ENCODE measurements around the gene PKMYT1.
A peak's percentile ranks its signal among the peaks of the same experiment; 100 is the strongest.

Gene PKMYT1

DNA sequence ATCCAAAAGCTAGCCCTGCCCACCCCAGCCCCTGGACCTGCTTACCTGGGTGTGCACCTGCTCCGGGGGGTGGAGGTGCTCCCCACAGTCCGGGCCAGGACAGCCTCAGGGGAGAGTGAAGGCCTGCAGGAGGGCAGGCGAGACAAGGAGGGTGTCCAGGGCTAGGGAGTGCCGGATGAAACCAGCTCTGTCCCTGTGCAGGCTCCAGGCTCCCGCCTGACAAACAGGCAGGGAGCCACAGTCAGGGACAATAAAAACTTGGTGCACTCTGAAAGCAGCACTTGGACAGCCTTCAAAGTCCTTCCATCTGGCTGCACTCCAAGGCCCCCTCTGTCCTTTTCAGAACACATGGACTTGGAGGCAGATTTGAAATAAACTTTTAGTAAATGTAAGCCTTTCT, 7.2 kb downstream of the PKMYT1 start:
- DNase-seq (ENCODE audit: low read depth): no peak

DNA sequence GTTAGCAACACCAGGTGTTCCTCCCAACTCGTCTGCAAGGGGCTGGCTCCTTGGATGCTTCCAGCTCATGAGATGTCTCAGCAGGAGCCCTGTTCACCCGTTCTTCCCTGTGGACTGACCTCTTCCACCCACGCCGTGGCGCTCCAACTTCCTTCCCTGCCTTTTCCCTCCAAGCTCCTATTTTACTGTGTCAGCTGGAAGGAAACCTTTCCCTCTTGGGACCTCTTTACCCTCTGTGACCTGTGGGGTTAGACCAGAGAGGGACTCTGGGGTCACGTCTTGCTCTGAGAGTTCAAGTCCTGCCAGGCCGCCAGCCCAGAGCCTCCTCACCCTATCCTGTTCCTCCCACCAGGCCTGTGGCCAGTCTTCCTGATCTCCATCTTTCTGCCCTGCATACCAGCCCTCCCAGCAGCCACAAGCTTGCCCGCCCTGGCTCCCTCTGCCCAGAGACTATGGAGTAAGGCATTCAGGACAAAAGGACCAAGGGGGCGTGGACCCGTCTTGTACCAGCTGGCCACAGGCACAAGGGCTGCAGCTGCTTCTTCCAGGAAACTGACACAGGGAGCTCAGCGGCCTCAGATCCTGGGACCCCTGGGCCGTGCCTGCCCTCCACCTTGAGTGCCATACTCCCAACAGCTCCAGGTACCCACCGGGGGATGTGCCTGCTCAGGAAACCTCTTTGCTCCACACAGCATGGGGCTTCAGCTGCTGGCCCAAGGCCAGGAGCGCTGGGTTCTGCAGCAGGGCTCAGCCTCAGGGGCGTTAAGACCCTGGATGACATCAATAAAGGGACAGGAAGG, 8.1 kb downstream of the PKMYT1 start:
- no peak for DNase-seq (ENCODE audit: low read depth)

DNA sequence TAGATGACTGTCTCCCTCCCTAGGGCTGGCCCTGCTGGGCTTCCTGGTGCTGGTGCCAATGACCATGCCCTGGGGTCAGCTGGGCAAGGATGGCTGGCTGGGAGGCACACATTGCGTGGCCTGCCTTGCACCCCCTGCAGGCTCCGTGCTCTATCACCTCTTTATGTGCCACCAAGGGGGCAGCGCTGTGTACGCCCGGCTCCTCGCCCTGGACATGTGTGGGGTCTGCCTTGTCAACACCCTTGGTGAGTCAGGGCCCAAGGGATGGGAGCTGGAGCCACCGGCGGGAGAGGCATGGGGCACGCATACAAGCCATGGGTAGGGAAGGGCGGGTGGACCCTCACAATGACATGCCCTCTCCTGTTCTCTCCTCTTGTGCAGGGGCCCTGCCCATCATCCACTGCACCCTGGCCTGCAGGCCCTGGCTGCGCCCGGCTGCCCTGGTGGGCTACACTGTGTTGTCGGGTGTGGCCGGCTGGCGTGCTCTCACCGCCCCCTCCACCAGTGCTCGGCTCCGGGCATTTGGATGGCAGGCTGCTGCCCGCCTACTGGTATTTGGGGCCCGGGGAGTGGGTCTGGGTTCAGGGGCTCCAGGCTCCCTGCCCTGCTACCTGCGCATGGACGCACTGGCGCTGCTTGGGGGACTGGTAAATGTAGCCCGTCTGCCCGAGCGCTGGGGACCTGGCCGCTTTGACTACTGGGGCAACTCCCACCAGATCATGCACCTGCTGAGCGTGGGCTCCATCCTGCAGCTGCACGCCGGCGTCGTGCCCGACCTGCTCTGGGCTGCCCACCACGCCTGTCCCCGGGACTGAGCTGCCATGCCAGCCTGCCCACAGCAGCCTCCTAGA, 8.9 kb downstream of the PKMYT1 start:
- no peak for DNase-seq (ENCODE audit: low read depth)

DNA sequence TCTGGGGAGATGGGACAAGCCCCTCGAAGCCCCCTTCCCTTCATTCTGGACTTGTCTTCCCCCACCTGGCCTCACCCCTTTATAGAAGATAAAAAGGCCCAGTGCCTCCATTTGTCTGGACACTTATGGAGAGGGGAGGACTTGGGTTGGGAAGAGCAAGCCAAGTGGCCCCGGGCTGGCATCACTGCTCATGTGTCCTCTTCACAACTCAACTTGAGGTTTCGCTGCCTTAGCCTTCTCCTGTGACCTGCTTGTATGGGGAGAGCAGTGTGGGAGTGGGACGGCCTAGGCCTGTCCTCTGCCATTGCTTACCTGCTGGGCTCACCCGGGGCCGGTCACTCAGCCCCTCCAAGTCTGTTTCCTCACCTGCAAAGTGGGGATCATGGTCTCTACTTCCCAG, 9.7 kb downstream of the PKMYT1 start:
- no peak for DNase-seq (ENCODE audit: low read depth)

DNA sequence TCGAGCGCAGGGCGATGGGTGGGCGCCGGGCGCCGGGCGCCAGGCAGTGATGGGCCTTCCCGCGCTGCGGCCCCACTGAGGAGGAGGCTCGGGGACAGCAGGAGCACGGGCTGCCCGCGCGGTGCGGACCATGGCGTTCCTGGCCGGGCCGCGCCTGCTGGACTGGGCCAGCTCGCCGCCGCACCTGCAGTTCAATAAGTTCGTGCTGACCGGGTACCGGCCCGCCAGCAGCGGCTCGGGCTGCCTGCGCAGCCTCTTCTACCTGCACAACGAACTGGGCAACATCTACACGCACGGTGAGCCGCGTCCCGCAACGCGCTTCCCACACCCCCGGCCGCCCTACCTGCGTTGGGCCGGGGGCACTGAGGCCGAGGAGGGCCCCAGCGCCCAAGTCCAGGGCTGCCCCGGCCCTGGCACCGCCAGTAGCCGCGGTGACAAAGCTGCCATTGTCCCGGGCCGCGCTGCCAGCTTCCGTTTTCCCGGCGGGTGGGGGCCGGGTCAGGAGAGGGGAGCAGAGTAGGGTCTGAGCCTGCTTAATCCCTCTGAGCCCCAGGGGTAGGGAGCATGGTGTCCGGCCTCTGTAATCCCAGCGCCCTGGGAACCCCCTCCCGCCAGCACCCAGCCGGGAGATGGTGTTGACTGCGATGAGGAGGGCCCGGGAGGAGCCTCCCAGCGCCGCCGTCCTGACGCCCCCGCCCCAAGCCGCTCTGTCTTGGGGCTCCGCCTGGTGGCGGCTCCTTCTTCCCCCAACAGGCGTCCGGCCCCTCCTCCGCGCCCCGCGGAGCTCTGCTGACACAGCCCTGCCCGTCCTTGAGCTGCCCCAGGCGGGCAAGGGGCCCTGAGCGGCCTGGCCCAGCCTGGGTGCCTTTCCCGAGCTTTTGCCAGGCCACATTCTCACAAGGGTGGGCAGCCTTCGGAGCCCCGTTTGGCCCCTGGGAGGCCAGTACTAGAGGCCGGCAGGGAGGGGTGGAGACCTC, 10.4 kb downstream of the PKMYT1 start:
- DNase-seq (ENCODE audit: low read depth): no peak

DNA sequence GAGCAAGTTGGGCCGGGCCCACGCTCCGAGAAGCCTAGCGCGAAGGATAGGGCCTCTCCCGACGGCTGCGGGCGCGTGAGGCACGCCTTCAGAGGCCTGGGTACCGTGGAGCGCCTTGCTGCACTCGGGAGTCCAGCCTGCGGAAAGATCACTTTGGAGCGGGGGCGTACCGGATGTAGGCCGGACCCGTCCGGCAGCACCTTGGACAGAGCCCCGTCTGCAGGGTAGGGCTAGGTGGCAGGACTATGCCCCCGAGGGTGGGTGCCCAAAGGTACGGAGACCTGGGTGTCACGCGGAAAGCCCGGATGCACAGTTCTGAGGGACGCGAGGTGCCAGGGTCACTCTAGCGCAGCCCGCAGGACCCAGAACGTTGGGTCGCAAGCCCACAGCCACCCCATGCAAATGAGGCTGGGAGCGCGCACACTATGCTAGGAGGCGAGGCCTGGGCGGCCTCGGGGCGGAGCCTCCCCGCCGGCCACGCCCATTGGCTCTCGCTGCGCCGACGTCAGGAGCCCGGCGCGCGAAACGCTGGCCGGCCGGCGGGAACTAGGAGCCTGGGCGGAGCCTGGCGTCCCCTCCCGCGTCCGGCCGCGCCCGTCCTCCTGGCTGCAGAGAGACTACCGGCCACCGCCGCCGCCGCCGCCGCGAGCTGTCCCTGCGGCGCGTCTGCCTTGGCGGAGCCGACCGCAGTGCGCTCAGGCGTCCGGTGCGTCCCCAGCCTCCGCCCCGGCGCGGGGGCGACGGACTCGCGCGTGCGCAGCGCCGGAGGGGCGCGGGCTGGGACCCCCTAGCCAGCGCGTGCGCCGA, 11.3 kb downstream of the PKMYT1 start, which contains the start of gene PAQR4:
PAQR4 (plus strand) TSS at position 611 of the 807 bp plus-strand sequence. CDS start 327 bp downstream, outside the sequence.
- DNase-seq (ENCODE audit: low read depth): peak; percentile 39

DNA sequence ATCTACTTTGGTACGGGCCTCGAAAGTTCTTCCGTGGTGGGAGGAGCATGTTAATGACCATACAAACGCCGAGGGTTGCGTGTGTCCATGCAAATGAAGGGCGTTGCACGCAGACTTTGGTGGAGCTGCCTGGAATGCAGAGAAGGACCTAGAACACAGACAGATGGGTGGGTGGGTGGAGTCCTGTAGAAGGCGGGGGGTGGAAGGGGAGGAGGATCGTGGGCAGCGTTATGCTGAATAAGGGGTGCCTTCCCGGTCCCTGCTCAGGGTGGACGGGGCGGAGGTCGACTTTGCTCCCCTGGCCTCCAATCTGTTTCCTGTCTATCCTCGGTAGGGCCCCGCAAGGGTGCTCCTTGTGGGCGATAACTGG, 11.9 kb downstream of the PKMYT1 start:
- no peak for DNase-seq (ENCODE audit: low read depth)

DNA sequence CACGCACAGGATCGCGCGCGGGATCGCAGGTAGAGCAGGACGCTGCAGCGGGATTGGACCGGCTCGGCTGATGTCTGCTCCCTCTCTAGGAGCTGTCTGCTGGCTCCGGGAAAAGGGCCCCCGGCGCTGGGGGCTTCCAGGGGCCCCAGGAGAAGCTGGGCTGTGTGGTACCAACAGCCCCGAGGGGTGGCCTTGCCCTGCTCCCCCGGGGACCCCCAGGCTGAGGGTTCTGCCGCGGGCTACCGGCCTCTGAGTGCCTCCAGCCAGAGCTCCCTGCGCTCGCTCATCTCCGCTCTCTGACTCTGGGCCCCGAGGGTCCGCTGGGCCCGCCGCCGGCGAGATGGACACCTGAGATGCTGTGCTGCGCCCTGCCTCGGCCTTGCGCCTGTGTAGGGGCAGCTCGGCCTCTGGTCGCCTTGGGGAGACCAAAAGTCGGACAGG, 12.5 kb downstream of the PKMYT1 start:
- DNase-seq (ENCODE audit: low read depth): no peak

DNA sequence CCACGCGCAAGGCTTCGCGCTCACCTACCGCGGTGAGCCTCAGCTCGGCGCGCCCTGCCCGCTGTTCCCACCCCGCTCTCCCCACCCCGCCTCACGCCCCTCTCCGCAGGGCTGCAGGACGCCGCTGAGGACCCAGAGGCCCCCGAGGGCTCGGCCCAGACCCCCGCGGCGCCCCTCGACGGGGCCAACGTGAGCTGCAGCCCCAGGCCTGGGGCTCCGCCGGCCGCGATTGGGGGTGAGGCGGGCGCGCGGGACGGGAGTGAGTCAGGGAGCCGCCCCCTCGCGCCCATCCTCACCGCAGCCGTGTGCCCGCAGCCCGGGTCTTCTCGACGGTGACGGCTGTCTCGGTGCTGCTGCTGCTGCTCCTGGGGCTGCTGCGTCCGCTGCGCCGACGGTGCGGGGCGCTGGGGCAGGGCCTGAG, 13.0 kb downstream of the PKMYT1 start:
- DNase-seq (ENCODE audit: low read depth): no peak

DNA sequence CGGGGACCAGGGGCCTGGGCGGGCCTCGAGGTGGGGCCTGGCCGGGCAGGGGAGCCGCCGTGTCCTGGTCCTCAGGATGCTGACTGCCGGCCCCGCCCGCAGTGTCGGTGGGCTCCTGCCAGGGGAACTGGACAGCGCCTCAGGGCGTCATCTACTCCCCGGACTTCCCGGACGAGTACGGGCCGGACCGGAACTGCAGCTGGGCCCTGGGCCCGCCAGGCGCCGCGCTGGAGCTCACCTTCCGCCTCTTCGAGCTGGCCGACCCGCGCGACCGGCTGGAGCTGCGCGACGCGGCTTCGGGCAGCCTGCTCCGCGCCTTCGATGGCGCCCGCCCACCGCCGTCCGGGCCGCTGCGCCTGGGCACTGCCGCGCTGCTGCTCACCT, 13.4 kb downstream of the PKMYT1 start:
- DNase-seq (ENCODE audit: low read depth): no peak

DNA sequence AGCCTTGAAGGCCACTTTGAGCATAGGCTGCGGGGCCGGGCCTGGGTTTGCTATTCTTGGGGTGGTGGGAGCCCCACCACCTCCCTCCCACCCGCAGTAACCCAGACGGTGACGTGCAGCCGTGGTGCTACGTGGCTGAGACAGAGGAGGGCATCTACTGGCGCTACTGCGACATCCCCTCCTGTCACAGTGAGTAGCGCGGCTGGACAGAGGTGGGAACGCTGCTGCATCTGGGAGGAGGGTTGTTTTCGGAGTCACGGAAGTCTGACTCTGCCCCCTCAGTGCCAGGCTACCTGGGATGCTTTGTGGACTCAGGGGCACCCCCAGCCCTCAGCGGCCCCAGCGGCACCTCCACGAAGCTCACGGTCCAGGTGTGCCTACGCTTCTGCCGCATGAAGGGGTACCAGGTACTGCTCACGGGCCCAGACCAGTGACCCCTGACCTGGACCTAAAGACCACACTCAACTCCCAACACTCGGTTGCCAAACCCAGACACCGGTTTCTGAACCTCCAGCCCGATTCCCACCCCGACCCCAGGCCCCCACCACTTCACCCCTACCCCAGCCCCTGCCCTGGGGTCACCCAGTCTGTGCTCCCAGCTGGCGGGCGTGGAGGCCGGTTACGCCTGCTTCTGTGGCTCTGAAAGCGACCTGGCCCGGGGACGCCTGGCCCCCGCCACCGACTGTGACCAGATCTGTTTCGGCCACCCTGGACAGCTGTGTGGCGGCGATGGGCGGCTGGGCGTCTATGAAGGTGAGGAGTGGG, 14.0 kb downstream of the PKMYT1 start:
- DNase-seq (ENCODE audit: low read depth): no peak

DNA sequence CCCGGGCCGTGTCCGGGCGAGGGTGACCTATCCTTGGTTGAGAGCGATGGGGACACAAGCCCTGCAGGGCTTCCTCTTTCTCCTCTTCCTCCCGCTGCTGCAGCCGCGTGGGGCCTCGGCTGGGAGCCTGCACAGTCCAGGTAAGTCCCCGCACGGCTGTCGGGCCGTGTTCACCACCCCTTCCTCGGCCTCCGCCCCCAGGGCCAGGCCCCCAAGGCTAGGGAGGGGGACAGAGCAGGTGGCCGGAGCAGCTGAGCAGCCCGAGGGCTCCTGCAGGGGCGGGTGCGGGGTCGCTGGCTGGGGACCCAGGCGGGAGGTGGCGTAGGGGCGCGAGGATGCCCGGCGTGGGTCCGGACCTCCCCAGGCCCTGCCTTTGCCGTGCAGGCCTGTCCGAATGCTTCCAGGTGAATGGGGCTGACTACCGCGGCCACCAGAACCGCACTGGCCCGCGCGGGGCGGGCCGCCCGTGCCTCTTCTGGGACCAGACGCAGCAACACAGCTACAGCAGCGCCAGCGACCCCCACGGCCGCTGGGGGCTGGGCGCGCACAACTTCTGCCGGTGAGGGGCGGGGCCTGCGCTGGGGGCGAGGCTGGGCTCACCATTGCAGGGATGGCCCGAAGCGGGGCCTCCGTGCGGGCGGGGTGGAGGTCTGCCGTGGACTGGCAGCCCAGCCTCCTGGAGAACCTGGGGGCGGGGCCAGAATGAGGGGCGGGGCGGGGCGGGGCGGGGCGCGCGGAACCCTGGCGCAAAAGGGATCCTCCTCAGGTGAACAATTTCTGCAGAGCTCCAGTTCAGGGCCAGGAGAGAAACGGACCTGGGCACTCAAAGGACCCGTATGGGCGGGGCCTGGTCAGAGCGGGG, 15.5 kb downstream of the PKMYT1 start:
- no peak for DNase-seq (ENCODE audit: low read depth)

DNA sequence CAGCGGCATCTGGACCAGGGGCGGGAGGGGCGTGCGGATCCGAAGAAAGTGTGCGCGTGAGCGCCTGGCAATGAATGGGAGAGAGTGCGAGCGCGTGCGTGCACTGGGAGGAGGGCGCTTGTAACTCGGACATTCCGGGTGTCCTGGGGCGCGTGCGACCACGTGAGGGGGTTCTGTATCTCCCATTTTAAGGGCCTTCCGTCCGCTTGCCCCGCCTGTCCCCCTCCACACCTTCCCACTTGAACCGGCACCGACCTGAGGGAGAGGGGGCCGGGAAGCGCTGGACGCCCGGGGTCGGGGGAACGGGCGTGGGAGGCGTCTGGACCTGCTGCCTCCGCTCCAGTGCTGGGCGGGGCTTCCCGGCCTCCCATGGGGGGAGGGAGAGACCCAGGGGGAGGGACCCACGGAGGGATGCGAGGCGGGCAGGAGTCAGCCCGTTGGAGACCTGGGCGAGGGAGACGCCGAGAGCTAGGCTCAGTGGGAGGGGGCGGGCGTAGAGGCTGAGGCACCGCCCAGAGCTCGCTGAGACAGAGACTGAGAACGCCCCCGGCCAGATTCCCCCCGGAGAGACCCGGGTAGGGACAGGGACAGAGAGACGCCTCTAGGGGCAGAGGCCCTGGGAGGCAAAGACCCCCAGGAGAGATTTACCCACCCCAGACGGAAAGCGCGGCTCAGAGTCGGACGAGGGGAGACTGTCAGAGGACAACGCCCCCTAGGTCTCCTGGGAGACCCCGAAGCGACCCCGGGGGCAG, 16.3 kb downstream of the PKMYT1 start, which contains the start of gene KREMEN2:
KREMEN2 (plus strand) TSS at position 553 of the 752 bp plus-strand sequence. CDS start 246 bp downstream, outside the sequence.
- no peak for DNase-seq (ENCODE audit: low read depth)

DNA sequence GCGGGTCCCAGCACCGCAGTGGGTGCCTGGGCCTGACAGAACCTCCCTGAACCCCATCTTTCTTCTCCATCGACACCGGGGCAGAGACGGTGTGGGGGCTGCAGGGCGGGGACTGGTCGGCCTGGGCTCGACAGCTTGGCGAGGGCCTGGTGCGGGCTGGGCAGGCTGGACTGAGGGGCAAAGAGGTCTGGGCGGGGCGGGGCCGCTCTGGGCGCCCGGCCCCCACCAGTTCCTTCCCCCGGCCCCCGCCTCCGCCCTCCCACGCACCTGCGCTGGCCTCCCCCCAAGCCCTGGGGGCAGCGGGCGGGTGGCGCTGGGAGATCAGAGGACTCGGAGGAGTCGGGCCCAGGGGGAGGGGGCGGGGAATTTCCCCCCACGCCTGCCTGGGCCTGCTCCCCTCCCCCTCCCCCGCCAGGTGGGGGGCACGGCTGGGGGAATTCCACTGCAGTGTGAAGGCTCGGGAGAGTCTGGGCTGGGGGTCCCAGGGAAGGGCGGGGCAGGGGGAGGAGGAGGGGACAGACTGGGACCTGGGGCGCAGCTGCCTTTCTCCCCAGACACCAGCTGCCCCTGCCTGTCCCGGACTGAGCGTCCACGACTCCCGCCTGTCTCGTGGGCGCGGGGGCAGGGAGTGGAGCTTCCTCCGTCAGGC, 17.0 kb downstream of the PKMYT1 start:
- no peak for DNase-seq (ENCODE audit: low read depth)

DNA sequence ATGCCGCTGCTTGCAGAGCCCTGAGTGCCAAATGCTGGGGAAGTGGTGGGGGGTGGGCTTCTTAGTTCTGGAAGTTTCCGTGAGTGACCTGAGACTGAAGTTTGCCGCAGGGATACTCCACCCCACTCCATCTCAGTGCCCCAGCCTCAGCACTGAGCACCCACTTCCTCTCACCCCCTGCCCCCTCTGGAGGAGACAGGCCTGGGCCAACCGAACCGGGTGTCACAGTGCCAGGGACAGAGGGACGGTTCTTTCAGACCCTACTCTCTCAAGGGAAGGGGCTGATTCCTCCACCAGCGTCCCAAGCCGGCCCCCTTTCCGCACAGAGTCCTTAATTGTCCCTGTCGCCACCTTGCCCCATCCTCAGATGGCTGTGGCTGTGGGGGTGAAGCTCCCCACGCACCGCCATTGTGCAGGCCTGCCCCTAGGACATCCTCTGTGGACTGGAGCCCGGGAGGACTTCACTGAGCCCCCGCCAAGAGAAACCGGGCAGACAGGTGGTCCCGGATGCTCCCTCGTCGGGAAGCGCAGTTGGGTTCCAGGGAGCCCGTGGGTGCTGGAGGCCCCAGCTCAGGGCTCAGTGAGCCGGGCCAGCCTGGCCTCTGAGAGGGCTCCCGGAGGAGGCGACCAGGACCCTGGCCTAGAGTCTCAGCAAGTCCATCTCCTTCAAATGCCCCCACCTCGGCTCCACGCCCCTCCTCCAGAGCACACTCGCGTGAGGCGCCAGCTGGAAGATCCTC, 17.7 kb downstream of the PKMYT1 start:
- no peak for DNase-seq (ENCODE audit: low read depth)

DNA sequence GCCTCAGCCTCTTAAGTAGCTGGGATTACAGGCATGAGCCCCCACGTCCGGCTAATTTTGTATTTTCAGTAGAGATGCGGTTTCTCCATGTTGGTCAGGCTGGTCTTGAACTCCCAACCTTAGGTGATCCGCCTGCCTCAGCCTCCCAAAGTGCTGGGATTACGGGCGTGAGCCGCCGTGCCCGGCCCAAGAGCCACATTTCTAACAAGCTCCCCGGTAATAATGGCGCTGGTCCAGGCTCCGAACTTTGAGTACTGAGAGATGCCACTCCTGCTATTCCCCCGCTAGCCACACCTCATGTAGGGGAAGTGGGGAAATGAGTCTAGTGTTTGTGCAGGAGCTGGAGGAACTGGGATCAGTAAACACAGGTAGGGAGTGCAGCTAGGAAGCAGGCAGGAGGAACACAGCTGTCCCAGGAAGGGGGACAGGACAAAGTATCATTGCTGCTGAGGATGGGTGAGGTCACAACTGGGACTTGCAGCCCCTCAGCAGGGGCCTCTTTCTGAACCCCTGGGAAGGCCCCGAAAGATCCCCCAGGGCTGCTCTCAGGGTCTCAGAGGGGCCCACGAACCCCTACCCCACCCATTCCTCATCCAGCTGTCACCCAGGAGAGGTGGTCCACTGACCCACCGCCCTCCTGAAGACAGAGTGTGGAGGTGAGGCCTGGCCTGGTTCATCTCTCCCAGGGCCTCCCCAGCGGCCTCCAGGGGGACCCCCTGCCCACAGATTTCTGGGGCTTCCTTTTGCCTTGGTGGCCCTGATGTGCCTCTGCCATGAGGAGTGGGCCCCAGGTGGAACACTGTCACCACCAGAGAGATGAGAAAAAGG, 19.8 kb downstream of the PKMYT1 start:
- no peak for DNase-seq (ENCODE audit: low read depth)
